ENCODE data around the gene RAC3.

The RAC3 gene

DNA sequence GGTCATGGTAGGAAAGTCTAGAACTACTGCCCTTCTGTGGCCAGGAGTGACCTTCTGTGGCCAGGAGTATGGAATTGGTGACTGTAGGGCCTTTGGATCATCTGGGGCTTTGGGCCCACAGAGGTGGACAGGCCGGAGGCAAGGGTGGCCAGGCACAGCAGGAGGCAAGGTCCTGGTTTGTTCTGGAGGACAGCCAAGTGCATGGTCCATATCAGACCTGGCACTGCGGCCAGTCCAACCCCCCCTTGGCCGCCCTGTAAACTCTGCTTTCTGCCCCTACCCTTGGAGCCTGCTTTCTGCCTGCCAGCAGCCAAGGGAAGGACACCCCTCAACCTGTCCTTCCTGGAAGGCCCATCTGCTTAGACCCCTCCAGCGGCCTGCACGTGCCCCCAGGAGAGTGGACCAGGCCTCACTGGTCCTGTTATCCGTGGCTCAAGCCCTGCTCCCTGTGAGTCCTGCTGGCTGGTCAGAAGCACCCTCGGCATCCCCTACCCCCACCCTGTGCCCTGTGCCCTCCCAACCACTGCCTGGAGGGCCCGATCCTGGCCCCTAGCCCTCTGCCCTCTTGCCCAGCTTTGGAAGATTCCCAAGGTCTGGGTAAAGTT lies 8.3 kb downstream of the RAC3 start:
- Histone ChIP-seq H3K36me3 (ENCODE audit: low read length) (no peaks in the 10 kb centered on the region), H3K9me2 (replicated peaks; ENCODE audit: insufficient read depth, low read length) (no peaks in the 10 kb centered on the region), H3K4me2 (ENCODE audit: low read depth, low read length, poor library complexity, severe bottlenecking) (no peak overlapping the region), H3K27ac (ENCODE audit: low read depth, low read length) (no peak overlapping the region), H3K27me3 (ENCODE audit: low read length) (no peaks in the 10 kb centered on the region), H3F3A (ENCODE audit: insufficient read depth) (peaks cover 8% of the 10 kb centered on the region; the same call in 1 of the 2 replicates), H3K9ac (ENCODE audit: low read length) (no peak overlapping the region), H3K79me2 (ENCODE audit: insufficient read depth, low read length) (peaks cover 11% of the 10 kb centered on the region), H3K9me3 (ENCODE audit: insufficient read depth, low read length) (no peaks in the 10 kb centered on the region), H4K20me1 (ENCODE audit: low read depth, low read length) (peaks cover 4% of the 10 kb centered on the region; the same call in 1 of the 2 replicates), H2AFZ (ENCODE audit: low read depth, low read length, severe bottlenecking) (no peak overlapping the region), H3K4me3 (ENCODE audit: insufficient read depth, low read length, poor library complexity, severe bottlenecking) (no peak overlapping the region)
- no peak for TF ChIP-seq EZH2phosphoT487 (conservative IDR thresholded peaks at IDR 0.05; ENCODE audit: low read length)
- TF ChIP-seq, protein P1, sequence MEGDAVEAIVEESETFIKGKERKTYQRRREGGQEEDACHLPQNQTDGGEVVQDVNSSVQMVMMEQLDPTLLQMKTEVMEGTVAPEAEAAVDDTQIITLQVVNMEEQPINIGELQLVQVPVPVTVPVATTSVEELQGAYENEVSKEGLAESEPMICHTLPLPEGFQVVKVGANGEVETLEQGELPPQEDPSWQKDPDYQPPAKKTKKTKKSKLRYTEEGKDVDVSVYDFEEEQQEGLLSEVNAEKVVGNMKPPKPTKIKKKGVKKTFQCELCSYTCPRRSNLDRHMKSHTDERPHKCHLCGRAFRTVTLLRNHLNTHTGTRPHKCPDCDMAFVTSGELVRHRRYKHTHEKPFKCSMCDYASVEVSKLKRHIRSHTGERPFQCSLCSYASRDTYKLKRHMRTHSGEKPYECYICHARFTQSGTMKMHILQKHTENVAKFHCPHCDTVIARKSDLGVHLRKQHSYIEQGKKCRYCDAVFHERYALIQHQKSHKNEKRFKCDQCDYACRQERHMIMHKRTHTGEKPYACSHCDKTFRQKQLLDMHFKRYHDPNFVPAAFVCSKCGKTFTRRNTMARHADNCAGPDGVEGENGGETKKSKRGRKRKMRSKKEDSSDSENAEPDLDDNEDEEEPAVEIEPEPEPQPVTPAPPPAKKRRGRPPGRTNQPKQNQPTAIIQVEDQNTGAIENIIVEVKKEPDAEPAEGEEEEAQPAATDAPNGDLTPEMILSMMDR (IDR thresholded peaks at IDR 0.05; ENCODE audit: insufficient read depth, low read length, poor library complexity, severe bottlenecking) = no peak

DNA sequence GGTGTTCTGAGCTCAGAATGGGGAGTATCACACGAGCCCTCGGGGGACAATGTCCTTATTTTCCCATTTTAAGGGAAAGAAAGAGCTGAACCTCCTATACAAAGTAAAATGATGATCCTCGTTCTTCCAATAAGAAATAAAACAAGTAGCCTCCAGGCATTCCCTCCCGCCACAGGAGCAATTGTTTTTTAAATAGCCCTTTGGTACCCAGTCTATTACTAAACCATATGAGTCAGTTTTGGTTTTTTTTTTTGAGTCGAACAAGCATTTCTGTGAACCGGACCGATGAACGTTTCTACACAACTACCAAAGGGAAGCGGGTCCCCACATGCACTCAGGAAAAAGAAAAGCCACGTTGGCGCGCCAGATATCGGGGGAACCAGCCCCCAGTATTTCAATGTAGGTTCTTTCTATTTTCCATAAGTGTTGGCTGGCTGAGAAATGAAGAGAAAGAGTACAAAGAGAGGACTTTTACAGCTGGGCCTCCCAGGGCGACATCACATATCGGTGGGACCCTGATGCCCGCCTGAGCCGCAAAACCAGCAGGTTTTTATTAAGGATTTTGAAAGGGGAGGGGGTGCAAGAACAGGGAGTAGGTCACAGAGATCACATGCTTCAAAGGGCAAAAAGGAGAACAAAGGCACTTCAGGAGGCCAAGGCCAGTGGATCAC lies 9.8 kb downstream of the RAC3 start:
- H4K20me1 ChIP-seq (ENCODE audit: low read depth, low read length) = peaks cover 4% of the 10 kb centered on the region; the same call in 1 of the 2 replicates
- TF ChIP-seq EZH2phosphoT487 (conservative IDR thresholded peaks at IDR 0.05; ENCODE audit: low read length) = no peak
- TF ChIP-seq, protein P1 (IDR thresholded peaks at IDR 0.05; ENCODE audit: insufficient read depth, low read length, poor library complexity, severe bottlenecking) = no peak
- H3K4me2 ChIP-seq (ENCODE audit: low read depth, low read length, poor library complexity, severe bottlenecking) = no peak overlapping the region
- no peak overlapping the region for H3K27ac ChIP-seq (ENCODE audit: low read depth, low read length)
- H3K9ac ChIP-seq (ENCODE audit: low read length) = no peak overlapping the region
- no peak overlapping the region for H2AFZ ChIP-seq (ENCODE audit: low read depth, low read length, severe bottlenecking)
- H3K4me3 ChIP-seq (ENCODE audit: insufficient read depth, low read length, poor library complexity, severe bottlenecking) = no peak overlapping the region
- H3K36me3 ChIP-seq (ENCODE audit: low read length) = no peaks in the 10 kb centered on the region
- no peaks in the 10 kb centered on the region for H3K27me3 ChIP-seq (ENCODE audit: low read length)
- no peaks in the 10 kb centered on the region for H3K9me3 ChIP-seq (ENCODE audit: insufficient read depth, low read length)
- H3K9me2 ChIP-seq (replicated peaks; ENCODE audit: insufficient read depth, low read length) = no peaks in the 10 kb centered on the region
- no peaks in the 10 kb centered on the region for H3F3A ChIP-seq (ENCODE audit: insufficient read depth)
- H3K79me2 ChIP-seq (ENCODE audit: insufficient read depth, low read length) = peaks cover 8% of the 10 kb centered on the region

DNA sequence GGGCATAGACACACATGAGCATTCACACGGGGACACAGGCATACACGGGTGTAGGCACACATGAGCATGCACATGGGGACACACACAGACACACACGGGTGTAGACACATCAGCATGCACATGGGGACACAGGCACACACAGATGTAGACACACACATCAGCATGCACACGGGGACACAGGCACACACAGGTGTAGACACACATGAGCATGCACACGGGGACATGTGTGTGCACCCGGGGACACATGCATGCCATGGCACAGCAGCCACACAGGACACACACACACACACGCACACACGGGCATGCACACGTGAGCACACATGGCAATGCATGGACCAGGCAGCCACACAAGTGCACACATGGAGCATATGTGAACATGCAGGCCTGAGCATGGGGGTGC lies 11.2 kb downstream of the RAC3 start:
- H2AFZ ChIP-seq (ENCODE audit: low read depth, low read length, severe bottlenecking) = no peak overlapping the region
- H3K4me2 ChIP-seq (ENCODE audit: low read depth, low read length, poor library complexity, severe bottlenecking) = no peak overlapping the region
- H3K9me3 ChIP-seq (ENCODE audit: insufficient read depth, low read length) = no peaks in the 10 kb centered on the region

More for the DNA sequence above, 11.2 kb downstream of the RAC3 start:
- Histone ChIP-seq H4K20me1 (ENCODE audit: low read depth, low read length) (no peaks in the 10 kb centered on the region), H3K79me2 (ENCODE audit: insufficient read depth, low read length) (no peaks in the 10 kb centered on the region), H3K36me3 (ENCODE audit: low read length) (no peaks in the 10 kb centered on the region), H3K27ac (ENCODE audit: low read depth, low read length) (no peak overlapping the region), H3K27me3 (ENCODE audit: low read length) (no peaks in the 10 kb centered on the region), H3K9ac (ENCODE audit: low read length) (no peak overlapping the region), H3K4me3 (ENCODE audit: insufficient read depth, low read length, poor library complexity, severe bottlenecking) (no peak overlapping the region), H3K9me2 (replicated peaks; ENCODE audit: insufficient read depth, low read length) (no peaks in the 10 kb centered on the region), H3F3A (ENCODE audit: insufficient read depth) (no peaks in the 10 kb centered on the region)
- no peak for TF ChIP-seq EZH2phosphoT487 (conservative IDR thresholded peaks at IDR 0.05; ENCODE audit: low read length)
- TF ChIP-seq, protein P1 (IDR thresholded peaks at IDR 0.05; ENCODE audit: insufficient read depth, low read length, poor library complexity, severe bottlenecking) = no peak
